ENCODE results near the gene TCIRG1.

TCIRG1 gene

GRCh38 chr11:68051191-68052136 lies 12.6 kb downstream of the TCIRG1 start:
- no peak for DNase-seq (ENCODE audit: low read depth, low spot score)

GRCh38 chr11:68052137-68052873 lies 13.5 kb downstream of the TCIRG1 start:
- no peak for DNase-seq (ENCODE audit: low read depth, low spot score)

- DNase-seq (ENCODE audit: low read depth, low spot score) = no peak
These were observed 14.3 kb downstream of the TCIRG1 start for GRCh38 chr11:68053117-68053516.

GRCh38 chr11:68053981-68054812 lies 15.4 kb downstream of the TCIRG1 start:
- DNase-seq (ENCODE audit: low read depth, low spot score) = no peak

GRCh38 chr11:68056317-68057285 lies 17.8 kb downstream of the TCIRG1 start:
- no peak for DNase-seq (ENCODE audit: low read depth, low spot score)

- no peak for DNase-seq (ENCODE audit: low read depth, low spot score)
These were observed 19.0 kb downstream of the TCIRG1 start for GRCh38 chr11:68057807-68058206.

- no peak for DNase-seq (ENCODE audit: low read depth, low spot score)
These were observed 22.7 kb downstream of the TCIRG1 start for GRCh38 chr11:68061508-68061907.

GRCh38 chr11:68064926-68065325 lies 26.1 kb downstream of the TCIRG1 start:
- DNase-seq (ENCODE audit: low read depth, low spot score) = no peak

- no peak for DNase-seq (ENCODE audit: low read depth, low spot score)
These were observed 27.0 kb downstream of the TCIRG1 start for GRCh38 chr11:68065841-68066240.

- DNase-seq (ENCODE audit: low read depth, low spot score) = no peak
These were observed 27.9 kb downstream of the TCIRG1 start for GRCh38 chr11:68066742-68067141.

- no peak for DNase-seq (ENCODE audit: low read depth, low spot score)
These were observed 29.2 kb downstream of the TCIRG1 start for GRCh38 chr11:68067991-68068390.

GRCh38 chr11:68071281-68072048 lies 32.6 kb downstream of the TCIRG1 start:
- DNase-seq (ENCODE audit: low read depth, low spot score) = no peak

GRCh38 chr11:68074584-68075352 lies 35.9 kb downstream of the TCIRG1 start:
- no peak for DNase-seq (ENCODE audit: low read depth, low spot score)

- no peak for DNase-seq (ENCODE audit: low read depth, low spot score)
These were observed 37.7 kb downstream of the TCIRG1 start for GRCh38 chr11:68076371-68077042.

- DNase-seq (ENCODE audit: low read depth, low spot score) = no peak
These were observed 39.1 kb downstream of the TCIRG1 start for GRCh38 chr11:68077617-68078582.

GRCh38 chr11:68080860-68081259 lies 42.0 kb downstream of the TCIRG1 start:
- no peak for DNase-seq (ENCODE audit: low read depth, low spot score)

GRCh38 chr11:68081691-68082090 lies 42.9 kb downstream of the TCIRG1 start:
- no peak for DNase-seq (ENCODE audit: low read depth, low spot score)
